ENCODE measurements around the gene TGM1. TPM values are rescaled to one million over a fixed set of nuclear protein-coding genes. Genes with fewer than 3 reads are reported as not detected.

Gene TGM1
- total RNA-seq, 1 experiment from 2014 or later: 3.2 TPM

DNA sequence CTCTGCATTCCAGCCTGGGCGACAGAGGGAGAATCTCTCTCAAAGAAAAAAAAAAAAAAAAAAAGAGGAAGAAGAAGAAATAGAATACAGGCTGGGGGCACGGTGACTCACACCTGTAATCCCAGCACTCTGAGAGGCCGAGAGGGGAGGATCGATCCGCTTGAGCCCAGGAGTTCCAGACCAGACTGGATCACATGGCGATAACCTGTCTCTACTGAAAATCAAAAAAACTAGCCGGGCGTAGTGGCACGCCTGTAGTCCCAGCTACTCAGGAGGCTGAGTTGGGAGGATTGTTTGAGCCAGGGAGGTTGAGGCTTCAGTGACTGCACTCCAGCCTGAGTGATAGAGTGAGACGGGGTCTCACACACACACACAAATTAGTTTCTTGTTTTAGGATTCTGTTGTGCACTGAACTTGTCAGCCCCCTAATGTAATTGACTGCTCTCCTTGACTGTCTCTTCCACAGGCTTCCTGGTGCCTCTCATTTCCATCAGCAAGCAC lies 19.6 kb downstream of the TGM1 start:
- H3K27me3 ChIP-seq (ENCODE audit: low read length): no peaks in the 10 kb centered on the region
- ATAC-seq (no peak), DNase-seq (peak; percentile 21)
- ChIA-PET POLR2A (ENCODE audit: unreplicated experiment) (no interaction called here), CTCF (interaction anchor here (0.6 to 2.6 kb wide), 2 partner anchors 54 to 64 kb away, joined by 3 to 55 read pairs; partner anchors contain the start of gene CIDEB)
- peaks cover 24% of the 10 kb centered on the region; the same call in 1 of the 2 replicates for H3K36me3 ChIP-seq (ENCODE audit: low read depth, low read length)
- no peaks in the 10 kb centered on the region for H3K9me2 ChIP-seq (replicated peaks; ENCODE audit: low read length)
- H3F3A ChIP-seq (ENCODE audit: low read length, unreplicated experiment): no peaks in the 10 kb centered on the region
- peak overlapping the region; percentile 76 for H3K4me3 ChIP-seq (ENCODE audit: low read length)
- H3K9ac ChIP-seq (ENCODE audit: low read length): peak overlapping the region; percentile 88
- peaks cover 37% of the 10 kb centered on the region for H3K4me1 ChIP-seq (ENCODE audit: insufficient read depth, low read length)
- BruUV-seq (replicated peaks): no TSS peak
- intact Hi-C loops (cut with micrococcal nuclease): loop anchor here (1.0 to 2.0 kb wide), 3 partner anchors 27 to 187 kb away; partner anchors contain the start of gene RABGGTA
- H4K20me1 ChIP-seq (ENCODE audit: low read length): 0 out of 2 replicates have a peak, but pooled peaks cover 3% of the 10 kb centered on the region
- TF ChIP-seq EZH2 (IDR thresholded peaks at IDR 0.05; ENCODE audit: low read length, unreplicated experiment): no peak
- H3K9me3 ChIP-seq (ENCODE audit: low read length): no peaks in the 10 kb centered on the region
- peak overlapping the region; percentile 91 for H3K4me2 ChIP-seq (ENCODE audit: low read length)
- H3K79me2 ChIP-seq (ENCODE audit: low read length): peaks cover 26% of the 10 kb centered on the region
- H3K27ac ChIP-seq (ENCODE audit: low read length): peak overlapping the region; percentile 92
- H2AFZ ChIP-seq (ENCODE audit: low read length): peak overlapping the region; percentile 89

DNA sequence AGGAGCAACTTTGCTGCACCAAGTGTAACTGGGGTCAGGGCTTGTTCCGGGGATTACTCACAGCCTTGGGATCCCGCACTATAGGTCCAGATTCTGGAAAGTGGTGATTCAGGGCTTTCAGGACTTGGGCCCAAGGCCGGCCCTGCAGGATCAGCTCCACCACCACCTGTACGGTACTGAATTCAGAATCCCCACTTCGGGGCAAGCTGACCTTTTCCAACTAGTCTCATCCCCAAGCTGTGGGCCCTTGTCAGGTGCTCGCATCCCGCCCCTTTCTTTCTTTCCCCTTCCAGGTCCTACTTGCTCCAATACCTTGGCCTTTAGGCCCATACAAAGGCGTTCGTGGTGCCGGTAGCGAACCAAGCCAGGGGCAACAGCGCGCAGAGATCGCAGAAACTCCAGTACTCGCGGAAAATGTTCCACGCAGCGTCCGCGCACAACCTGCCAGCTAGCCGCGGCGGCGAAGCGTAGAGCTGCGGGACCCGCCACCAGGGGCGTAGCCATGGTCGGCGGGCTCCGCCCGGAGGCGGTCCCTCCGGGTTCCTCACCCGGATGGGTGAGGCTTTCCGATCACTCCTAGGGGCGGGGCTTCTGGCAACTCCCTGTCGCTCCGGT lies 21.0 kb downstream of the TGM1 start:
- DNase-seq: peak; percentile 95
- intact Hi-C loops (cut with micrococcal nuclease): loop anchor here (1.0 to 2.0 kb wide), 4 partner anchors 10 to 189 kb away; partner anchors contain the start of genes GMPR2, NEDD8, RABGGTA and TM9SF1
- H3K4me1 ChIP-seq (ENCODE audit: insufficient read depth, low read length): peaks cover 42% of the 10 kb centered on the region
- peaks cover 26% of the 10 kb centered on the region for H3K79me2 ChIP-seq (ENCODE audit: low read length)
- 0 out of 2 replicates have a peak, but pooled peaks cover 3% of the 10 kb centered on the region for H4K20me1 ChIP-seq (ENCODE audit: low read length)
- peak overlapping the region; percentile 89 for H2AFZ ChIP-seq (ENCODE audit: low read length)
- peak overlapping the region; percentile 76 for H3K4me3 ChIP-seq (ENCODE audit: low read length)
- peak; percentile 87 for ATAC-seq
- H3K27ac ChIP-seq (ENCODE audit: low read length): peak overlapping the region; percentile 92
- TSS peak; percentile 49 for BruUV-seq (replicated peaks)
- H3K36me3 ChIP-seq (ENCODE audit: low read depth, low read length): peaks cover 36% of the 10 kb centered on the region
- CTCF ChIA-PET: interaction anchor here (0.6 to 2.6 kb wide), 10 partner anchors 26 to 200 kb away, joined by 3 to 55 read pairs (median 4); partner anchors contain the start of genes CHMP4A, CIDEB, MDP1 and RABGGTA
- peak overlapping the region; percentile 88 for H3K9ac ChIP-seq (ENCODE audit: low read length)
- TF ChIP-seq, protein P1, sequence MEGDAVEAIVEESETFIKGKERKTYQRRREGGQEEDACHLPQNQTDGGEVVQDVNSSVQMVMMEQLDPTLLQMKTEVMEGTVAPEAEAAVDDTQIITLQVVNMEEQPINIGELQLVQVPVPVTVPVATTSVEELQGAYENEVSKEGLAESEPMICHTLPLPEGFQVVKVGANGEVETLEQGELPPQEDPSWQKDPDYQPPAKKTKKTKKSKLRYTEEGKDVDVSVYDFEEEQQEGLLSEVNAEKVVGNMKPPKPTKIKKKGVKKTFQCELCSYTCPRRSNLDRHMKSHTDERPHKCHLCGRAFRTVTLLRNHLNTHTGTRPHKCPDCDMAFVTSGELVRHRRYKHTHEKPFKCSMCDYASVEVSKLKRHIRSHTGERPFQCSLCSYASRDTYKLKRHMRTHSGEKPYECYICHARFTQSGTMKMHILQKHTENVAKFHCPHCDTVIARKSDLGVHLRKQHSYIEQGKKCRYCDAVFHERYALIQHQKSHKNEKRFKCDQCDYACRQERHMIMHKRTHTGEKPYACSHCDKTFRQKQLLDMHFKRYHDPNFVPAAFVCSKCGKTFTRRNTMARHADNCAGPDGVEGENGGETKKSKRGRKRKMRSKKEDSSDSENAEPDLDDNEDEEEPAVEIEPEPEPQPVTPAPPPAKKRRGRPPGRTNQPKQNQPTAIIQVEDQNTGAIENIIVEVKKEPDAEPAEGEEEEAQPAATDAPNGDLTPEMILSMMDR (conservative IDR thresholded peaks at IDR 0.05; ENCODE audit: low read depth, low read length): 0 out of 2 replicates have a peak, but pooled peaks have one; percentile 27
- TF ChIP-seq EZH2 (IDR thresholded peaks at IDR 0.05; ENCODE audit: low read length, unreplicated experiment): no peak
- H3K27me3 ChIP-seq (ENCODE audit: low read length): no peaks in the 10 kb centered on the region
- H3F3A ChIP-seq (ENCODE audit: low read length, unreplicated experiment): no peaks in the 10 kb centered on the region
- peak overlapping the region; percentile 91 for H3K4me2 ChIP-seq (ENCODE audit: low read length)
- H3K9me2 ChIP-seq (replicated peaks; ENCODE audit: low read length): no peaks in the 10 kb centered on the region
- H3K9me3 ChIP-seq (ENCODE audit: low read length): no peaks in the 10 kb centered on the region
- POLR2A ChIA-PET (ENCODE audit: unreplicated experiment): interaction anchor here (0.6 to 1.3 kb wide), 10 partner anchors 27 to 95 kb away, joined by 3 to 16 read pairs (median 4); partner anchors contain the start of genes CIDEB, DHRS1, NOP9 and PSME2

- peaks cover 42% of the 10 kb centered on the region for H3K4me1 ChIP-seq (ENCODE audit: insufficient read depth, low read length)
- no peaks in the 10 kb centered on the region for H3F3A ChIP-seq (ENCODE audit: low read length, unreplicated experiment)
- no peak overlapping the region for H3K27ac ChIP-seq (ENCODE audit: low read length)
- peaks cover 45% of the 10 kb centered on the region for H3K36me3 ChIP-seq (ENCODE audit: low read depth, low read length)
- no peak for ATAC-seq
- no peak overlapping the region for H3K4me3 ChIP-seq (ENCODE audit: low read length)
- H3K27me3 ChIP-seq (ENCODE audit: low read length): no peaks in the 10 kb centered on the region
- no peaks in the 10 kb centered on the region for H3K9me3 ChIP-seq (ENCODE audit: low read length)
- H3K9me2 ChIP-seq (replicated peaks; ENCODE audit: low read length): no peaks in the 10 kb centered on the region
- H2AFZ ChIP-seq (ENCODE audit: low read length): no peak overlapping the region
- peak overlapping the region; percentile 91; the same call in 1 of the 2 replicates for H3K4me2 ChIP-seq (ENCODE audit: low read length)
- BruUV-seq (replicated peaks): no TSS peak
- peaks cover 26% of the 10 kb centered on the region for H3K79me2 ChIP-seq (ENCODE audit: low read length)
- no peak for DNase-seq
- H3K9ac ChIP-seq (ENCODE audit: low read length): no peak overlapping the region
- 0 out of 2 replicates have a peak, but pooled peaks cover 3% of the 10 kb centered on the region for H4K20me1 ChIP-seq (ENCODE audit: low read length)
- ChIA-PET POLR2A (ENCODE audit: unreplicated experiment) (no interaction called here), CTCF (no interaction called here)
- intact Hi-C loops (cut with micrococcal nuclease): no loop called here
- TF ChIP-seq EZH2 (IDR thresholded peaks at IDR 0.05; ENCODE audit: low read length, unreplicated experiment): no peak
- TF ChIP-seq, protein P1 (conservative IDR thresholded peaks at IDR 0.05; ENCODE audit: low read depth, low read length): no peak
- TF ChIP-seq EZH2phosphoT487 (IDR thresholded peaks at IDR 0.05; ENCODE audit: borderline replicate concordance, low read length): no peak
These were observed 22.7 kb downstream of the TGM1 start for GRCh38 chr14:24240110-24240918.
